ENCODE measurements around the gene OPRD1. TPM values are rescaled to one million over a fixed set of nuclear protein-coding genes. Genes with fewer than 3 reads are reported as not detected.
A peak's percentile ranks its signal among the peaks of the same experiment; 100 is the strongest.
"Not testable (repeated sequence)": the region's sequence is repeated elsewhere in the genome, so short reads cannot be mapped to it uniquely, and the experiment has no call there.

Gene OPRD1
- total RNA-seq, 1 donor from 2014 or later = not detected

- ATAC-seq (no peak), DNase-seq (peak; percentile 38)
- intact Hi-C loops (cut with micrococcal nuclease) = no loop called here
Measured at GRCh38 chr1:28796352-28797211, 15.4 kb upstream of the OPRD1 start.

DNA sequence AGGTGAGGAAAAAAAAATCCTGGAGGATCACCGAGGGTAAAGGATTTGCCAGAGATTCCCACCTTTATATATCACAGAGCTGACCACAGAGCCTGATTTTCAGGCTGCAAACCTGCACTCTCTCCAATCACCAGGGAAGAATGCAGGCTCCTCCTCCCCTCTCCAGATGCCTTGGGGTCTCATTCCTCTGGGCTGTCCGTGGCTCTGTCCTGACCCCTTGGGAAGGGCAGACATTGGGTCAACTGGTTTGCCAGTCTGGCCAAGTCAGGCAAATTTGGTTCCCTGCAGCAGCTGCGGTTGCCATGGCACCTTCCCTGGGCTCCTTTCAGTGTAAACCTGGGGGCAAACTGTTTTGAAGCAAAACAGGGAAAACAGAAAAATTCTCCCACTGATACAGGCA, 11.6 kb upstream of the OPRD1 start:
- DNase-seq (no peak), ATAC-seq (no peak)
- intact Hi-C loops (cut with micrococcal nuclease) = no loop called here

GRCh38 chr1:28801461-28801860, 10.5 kb upstream of the OPRD1 start:
- DNase-seq (no peak), ATAC-seq (no peak)
- intact Hi-C loops (cut with micrococcal nuclease) = no loop called here

- no peak for ATAC-seq
- intact Hi-C loops (cut with micrococcal nuclease) = no loop called here
- no peak for DNase-seq
Measured at GRCh38 chr1:28803051-28803450, 8.9 kb upstream of the OPRD1 start.

DNA sequence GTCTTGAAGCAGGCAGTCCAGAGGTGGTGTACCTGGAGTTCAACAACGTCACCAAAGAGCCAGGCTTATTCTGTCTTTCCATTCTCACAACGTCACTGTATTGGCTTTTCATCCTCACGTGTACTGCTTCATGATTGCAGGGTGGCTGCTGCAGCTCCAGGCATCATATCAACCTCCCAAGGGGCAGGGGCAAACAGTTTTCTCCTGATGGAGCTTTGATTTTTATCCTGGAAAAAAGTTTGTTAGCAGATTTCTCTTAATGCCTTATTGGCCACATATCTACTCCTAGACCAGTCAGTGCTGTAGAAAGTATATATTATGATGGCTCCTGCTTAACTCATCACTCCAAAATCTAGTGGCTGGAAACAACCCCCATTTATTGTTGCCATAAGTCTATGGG, 8.3 kb upstream of the OPRD1 start:
- DNase-seq (no peak), ATAC-seq (no peak)
- intact Hi-C loops (cut with micrococcal nuclease) = no loop called here

- DNase-seq (no peak), ATAC-seq (no peak)
- intact Hi-C loops (cut with micrococcal nuclease) = no loop called here
Measured at GRCh38 chr1:28804071-28804470, 7.9 kb upstream of the OPRD1 start.

DNA sequence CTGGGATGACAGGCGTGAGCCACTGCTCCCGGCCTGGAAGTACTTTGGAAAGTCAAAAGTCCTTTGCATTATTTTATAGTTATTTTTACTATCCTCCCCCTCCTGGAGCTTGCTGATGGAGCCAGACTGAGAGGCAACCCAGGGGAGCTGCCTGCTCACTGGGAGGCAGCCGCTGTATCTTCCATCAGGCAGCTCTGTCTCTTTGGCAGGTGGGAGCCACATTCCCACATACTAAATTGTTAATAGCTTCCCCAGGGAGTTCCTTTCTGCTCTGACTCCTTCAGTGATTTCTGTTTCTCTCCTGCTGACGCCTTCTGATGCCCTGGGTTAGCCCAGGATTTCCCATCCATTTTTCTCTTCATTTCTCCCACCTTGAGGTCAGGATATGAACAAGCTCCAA, 4.9 kb upstream of the OPRD1 start:
- intact Hi-C loops (cut with micrococcal nuclease) = no loop called here
- DNase-seq = no peak
- ATAC-seq = no peak

DNA sequence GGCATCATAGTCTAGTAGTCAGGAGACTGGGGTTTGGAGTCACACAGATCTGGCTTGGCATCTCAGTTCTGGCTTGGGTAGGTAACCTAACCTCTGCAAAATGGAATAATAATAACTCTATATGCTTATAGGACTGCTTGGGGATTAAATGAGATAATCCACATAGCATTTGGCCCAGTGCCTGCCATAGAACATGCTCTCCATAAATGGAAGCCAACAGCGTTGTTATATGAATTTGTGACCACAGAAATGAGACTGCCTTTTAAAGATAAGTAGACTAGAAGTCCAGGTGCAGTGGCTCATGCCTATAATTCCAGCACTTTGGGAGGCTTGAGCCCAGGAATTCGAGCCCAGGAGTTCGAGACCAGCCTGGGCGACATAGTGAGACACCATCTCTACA, 4.0 kb upstream of the OPRD1 start:
- ATAC-seq (no peak), DNase-seq (no peak)
- intact Hi-C loops (cut with micrococcal nuclease) = no loop called here

GRCh38 chr1:28811369-28811765, 603 bp upstream of the OPRD1 start:
- no peak for ATAC-seq
- no peak for DNase-seq
- intact Hi-C loops (cut with micrococcal nuclease) = no loop called here

DNA sequence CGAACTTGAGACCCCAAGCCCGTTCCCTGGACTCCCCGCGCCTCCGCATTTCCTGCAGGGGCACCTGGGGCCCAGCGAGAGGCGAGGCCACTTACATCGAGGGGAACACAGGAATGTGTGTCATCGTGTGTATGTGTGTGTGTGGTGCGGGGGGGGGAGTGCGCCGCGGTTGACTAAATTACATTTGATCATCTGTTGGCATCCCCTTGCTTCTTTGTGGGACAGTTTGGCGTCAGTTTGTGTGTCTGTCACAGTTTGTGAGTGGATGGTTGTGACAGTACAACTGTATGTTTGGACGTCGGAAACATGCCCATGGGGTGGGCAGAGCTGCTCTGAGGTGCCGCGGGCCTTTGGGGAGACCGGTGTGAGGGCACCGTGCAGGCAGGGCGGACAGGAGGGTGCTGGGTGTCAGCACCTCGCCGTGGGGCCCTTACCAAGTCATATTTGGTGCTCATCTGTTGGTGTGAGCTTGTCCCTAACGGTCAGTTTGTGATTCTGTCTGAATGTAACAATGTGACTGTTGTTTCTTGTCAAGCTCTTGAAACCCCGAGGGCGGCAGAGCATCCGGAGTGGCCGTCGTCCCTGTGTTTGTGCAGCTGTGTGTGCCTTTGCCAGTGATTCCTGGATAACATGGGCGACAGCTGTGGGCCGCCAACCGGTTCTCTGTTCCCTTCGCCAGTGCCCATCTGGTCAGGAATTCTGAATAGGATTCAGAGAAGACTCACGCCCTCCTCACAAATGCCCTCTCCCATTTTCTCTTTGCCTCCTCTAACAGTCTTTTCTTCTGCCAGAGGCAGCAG, 899 bp downstream of the OPRD1 start:
- DNase-seq = no peak
- ATAC-seq = no peak
- intact Hi-C loops (cut with micrococcal nuclease) = no loop called here

DNA sequence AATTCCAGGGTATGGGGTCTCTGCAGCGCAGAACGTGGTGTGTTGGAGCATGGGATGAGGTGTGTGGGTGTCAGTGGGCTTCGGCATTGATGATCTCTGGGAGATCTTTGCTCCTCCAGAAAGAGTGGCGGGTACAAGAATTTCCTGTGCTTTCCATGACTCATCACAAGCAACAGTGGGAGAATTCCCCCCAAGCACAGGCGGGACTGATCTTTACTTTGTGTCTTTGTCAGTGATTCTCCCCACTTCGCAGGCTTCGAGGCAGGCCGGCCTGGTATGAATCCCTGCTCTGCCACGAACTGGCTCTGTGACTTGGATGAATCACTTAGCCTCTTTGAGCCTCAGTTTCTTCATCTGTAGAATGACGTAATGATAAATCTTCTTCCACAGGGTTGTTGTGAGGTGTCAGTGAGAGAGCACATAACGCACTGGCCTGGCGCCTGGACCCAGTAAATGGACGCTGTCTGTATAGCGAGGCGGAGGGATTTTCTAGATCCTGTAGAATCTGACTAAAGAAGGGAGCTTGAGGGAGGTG, 2.0 kb downstream of the OPRD1 start:
- DNase-seq = no peak
- ATAC-seq = no peak
- intact Hi-C loops (cut with micrococcal nuclease) = no loop called here

DNA sequence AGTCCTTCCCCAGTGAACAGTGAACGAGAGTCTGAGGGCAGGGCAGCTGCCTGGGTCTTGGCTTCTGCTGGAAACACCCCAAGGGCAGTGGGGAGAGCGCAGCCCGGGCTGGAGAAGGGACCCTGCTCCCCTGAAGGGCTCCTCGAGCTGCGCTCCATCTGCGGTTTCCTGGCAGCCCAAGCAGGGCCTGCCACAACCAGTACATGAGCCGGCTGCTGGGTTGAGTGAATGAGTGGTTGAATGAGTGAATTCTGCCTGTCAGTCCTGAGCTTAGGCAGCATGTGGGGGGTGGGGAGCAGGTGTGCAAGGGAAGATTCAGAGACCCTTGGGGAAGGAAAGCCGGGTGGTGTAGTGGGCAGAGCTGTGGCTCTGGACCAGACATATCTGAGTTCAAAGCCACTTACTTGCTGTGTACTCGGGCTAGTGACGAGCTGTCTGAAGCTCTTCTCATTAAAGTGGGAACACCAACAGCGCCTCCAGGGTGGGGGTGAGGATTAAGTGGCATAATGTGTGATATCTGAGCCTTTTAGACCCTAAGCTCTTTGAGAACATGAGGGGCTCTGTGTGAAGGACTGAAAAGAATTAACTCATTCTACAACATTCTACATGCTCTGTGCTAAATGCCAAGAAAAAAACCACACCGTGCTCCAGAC, 3.7 kb downstream of the OPRD1 start:
- no peak for ATAC-seq
- intact Hi-C loops (cut with micrococcal nuclease) = no loop called here
- no peak for DNase-seq

DNA sequence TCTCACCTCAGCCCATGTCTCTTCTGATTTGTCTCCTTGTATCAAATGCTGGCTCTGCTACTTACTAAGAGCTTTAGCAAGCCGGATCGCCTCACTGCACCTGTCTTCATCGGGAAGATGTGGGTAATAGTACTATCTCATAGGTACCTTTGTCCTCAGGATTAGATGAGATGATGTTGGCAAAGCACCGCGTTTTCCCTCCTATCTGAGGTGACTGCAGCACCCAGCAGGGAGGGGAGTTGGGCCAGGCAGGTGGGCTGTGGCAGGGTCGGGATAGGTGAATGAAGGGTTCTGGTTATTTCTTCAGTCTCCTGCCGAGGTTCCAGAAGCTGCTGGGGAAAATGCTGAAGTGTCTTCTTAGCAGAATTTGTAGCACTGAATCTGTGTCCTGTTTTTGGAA, 5.2 kb downstream of the OPRD1 start:
- DNase-seq (no peak), ATAC-seq (no peak)
- intact Hi-C loops (cut with micrococcal nuclease) = no loop called here

- no peak for ATAC-seq
- DNase-seq = no peak
- intact Hi-C loops (cut with micrococcal nuclease) = no loop called here
Measured at GRCh38 chr1:28819020-28819419, 7.0 kb downstream of the OPRD1 start.

DNA sequence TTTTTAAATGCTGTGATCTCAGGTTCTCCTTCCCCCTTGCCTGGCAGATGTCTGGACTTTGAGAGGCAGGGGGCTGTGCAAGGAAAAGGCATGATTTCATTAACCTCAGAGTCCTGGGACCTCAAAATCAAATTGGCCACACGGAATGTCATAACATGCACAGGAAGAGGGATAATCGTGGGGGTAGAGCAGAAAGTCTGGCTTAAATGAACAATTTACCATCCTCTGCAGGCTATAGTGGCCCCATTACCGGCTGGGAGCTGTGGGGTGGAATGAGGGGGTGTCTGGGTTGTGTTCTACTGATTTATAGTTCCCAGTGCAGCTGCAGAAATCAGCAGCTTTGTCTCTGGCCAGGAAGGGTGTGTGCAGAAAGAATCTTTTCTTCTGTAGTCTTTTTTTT, 10.8 kb downstream of the OPRD1 start:
- ATAC-seq (no peak), DNase-seq (no peak)
- intact Hi-C loops (cut with micrococcal nuclease) = no loop called here

DNA sequence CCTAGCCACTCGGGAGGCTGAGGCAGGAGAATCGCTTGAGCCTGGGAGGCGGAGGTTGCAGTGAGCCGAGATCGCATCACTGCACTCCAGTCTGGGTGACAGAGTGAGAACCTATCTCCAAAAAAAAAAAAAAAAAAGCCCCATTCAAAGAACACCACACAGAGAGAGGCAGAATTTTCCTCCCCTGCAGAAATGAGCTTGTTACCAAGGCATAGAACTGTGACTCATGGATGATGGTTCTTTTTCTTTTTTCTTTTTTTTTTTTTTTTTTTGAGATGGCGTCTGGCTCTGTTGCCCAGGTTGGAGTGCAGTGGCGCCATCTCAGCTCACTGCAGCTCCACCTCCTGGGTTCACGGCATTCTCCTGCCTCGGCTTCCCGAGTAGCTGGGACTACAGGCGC, 12.1 kb downstream of the OPRD1 start:
- intact Hi-C loops (cut with micrococcal nuclease); ATAC-seq; DNase-seq: not testable (repeated sequence)

- DNase-seq; intact Hi-C loops (cut with micrococcal nuclease); ATAC-seq: not testable (repeated sequence)
Measured at GRCh38 chr1:28828227-28828858, 16.4 kb downstream of the OPRD1 start.

GRCh38 chr1:28830814-28831213, 18.8 kb downstream of the OPRD1 start:
- intact Hi-C loops (cut with micrococcal nuclease) = no loop called here
- no peak for DNase-seq
- ATAC-seq = no peak

DNA sequence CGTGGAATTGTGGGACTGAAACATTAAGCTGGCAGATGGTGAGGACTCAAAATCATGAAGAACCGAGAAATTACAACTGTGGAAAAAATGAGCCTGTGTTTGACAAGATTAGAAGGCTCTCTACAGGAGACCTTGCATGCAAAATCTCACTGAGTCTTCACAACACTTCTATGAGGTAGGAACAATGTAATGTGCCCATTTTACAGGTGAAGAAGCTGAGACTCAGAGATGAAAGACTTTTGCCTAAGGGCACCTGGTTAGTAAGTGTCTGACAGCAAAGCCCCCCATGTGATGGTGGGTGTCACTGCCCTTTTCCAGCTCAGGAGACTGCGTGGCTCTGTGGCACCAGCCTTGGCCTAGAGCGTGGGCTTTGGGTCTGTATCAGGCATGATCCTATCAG, 21.0 kb downstream of the OPRD1 start:
- ATAC-seq = no peak
- no peak for DNase-seq
- intact Hi-C loops (cut with micrococcal nuclease) = no loop called here

All from left ventricle myocardium superior (tissue), 1 donor.